ENCODE results near the gene TBC1D19.
"Not testable (repeated sequence)": the region's sequence is repeated elsewhere in the genome, so short reads cannot be mapped to it uniquely, and the experiment has no call there.

The TBC1D19 gene

GRCh38 chr4:26690506-26690905 is 106.6 kb downstream of the TBC1D19 start:
- DNase-seq, result no peak

GRCh38 chr4:26692014-26692726 is 108.3 kb downstream of the TBC1D19 start:
- no peak for DNase-seq

- not testable (repeated sequence) for DNase-seq
Observed at GRCh38 chr4:26694131-26694530, 110.2 kb downstream of the TBC1D19 start.

- no peak for DNase-seq
Observed at GRCh38 chr4:26700110-26700509, 116.2 kb downstream of the TBC1D19 start.

GRCh38 chr4:26701095-26701494 is 117.2 kb downstream of the TBC1D19 start:
- no peak for DNase-seq

GRCh38 chr4:26701786-26702227 is 117.9 kb downstream of the TBC1D19 start:
- no peak for DNase-seq

- no peak for DNase-seq
Observed at GRCh38 chr4:26707342-26707741, 123.5 kb downstream of the TBC1D19 start.

- no peak for DNase-seq
Observed at GRCh38 chr4:26709246-26709645, 125.4 kb downstream of the TBC1D19 start.

- DNase-seq, result no peak
Observed at GRCh38 chr4:26713563-26714151, 129.8 kb downstream of the TBC1D19 start.

- no peak for DNase-seq
Observed at GRCh38 chr4:26715636-26716242, 131.9 kb downstream of the TBC1D19 start.

GRCh38 chr4:26717332-26717731 is 133.4 kb downstream of the TBC1D19 start:
- DNase-seq, result no peak

GRCh38 chr4:26719954-26720552 is 136.2 kb downstream of the TBC1D19 start:
- DNase-seq, result no peak

- DNase-seq, result no peak
Observed at GRCh38 chr4:26721685-26722084, 137.8 kb downstream of the TBC1D19 start.

- no peak for DNase-seq
Observed at GRCh38 chr4:26723216-26723615, 139.3 kb downstream of the TBC1D19 start.

GRCh38 chr4:26724534-26724933 is 140.7 kb downstream of the TBC1D19 start:
- DNase-seq, result no peak

GRCh38 chr4:26726655-26727387 is 142.9 kb downstream of the TBC1D19 start:
- no peak for DNase-seq

GRCh38 chr4:26727844-26728243 is 144.0 kb downstream of the TBC1D19 start:
- no peak for DNase-seq

GRCh38 chr4:26729027-26729426 is 145.1 kb downstream of the TBC1D19 start:
- no peak for DNase-seq

- DNase-seq, result no peak
Observed at GRCh38 chr4:26729547-26729946, 145.7 kb downstream of the TBC1D19 start.

GRCh38 chr4:26731351-26732035 is 147.6 kb downstream of the TBC1D19 start:
- no peak for DNase-seq

GRCh38 chr4:26732356-26732755 is 148.5 kb downstream of the TBC1D19 start:
- no peak for DNase-seq

- no peak for DNase-seq
Observed at GRCh38 chr4:26736621-26737020, 152.7 kb downstream of the TBC1D19 start.

Measured in cerebellar nuclear complex (tissue), 1 donor.